ENCODE results near the gene PMVK. TPM values are rescaled to one million over a fixed set of nuclear protein-coding genes. Genes with fewer than 3 reads are reported as not detected.

PMVK gene
- total RNA-seq, 1 experiment from 2014 or later = 26.3 TPM

GRCh38 chr1:154913273-154913672, 23.2 kb downstream of the PMVK start:
- WGBS (ENCODE audit: extremely low coverage, insufficient read length, low lambda C conversion rate) = no CpG with 5 or more reads among the region's 3 CpGs

More at GRCh38 chr1:154913273-154913672, 23.2 kb downstream of the PMVK start:
- peaks cover 4% of the 10 kb centered on the region for H3K27me3 Mint-ChIP-seq (ENCODE audit: low read depth)
- Histone ChIP-seq H4K91ac (ENCODE audit: insufficient read length, low read depth, low read length) (no peak overlapping the region), H3K4ac (ENCODE audit: low read depth, low read length) (no peak overlapping the region), H2AK5ac (ENCODE audit: insufficient read length, low read length) (no peak overlapping the region), H3K27ac (ENCODE audit: insufficient read length, low read depth, low read length) (no peak overlapping the region), H3K27me3 (ENCODE audit: insufficient read depth, low read length) (no peaks in the 10 kb centered on the region), H2AFZ (ENCODE audit: low read length) (no peak overlapping the region), H3K56ac (ENCODE audit: insufficient read length, low read depth, low read length) (no peak overlapping the region), H3T11ph (ENCODE audit: low read length) (no peak overlapping the region), H3K4me2 (ENCODE audit: insufficient read depth, insufficient read length, low read length) (no peak overlapping the region), H3K18ac (ENCODE audit: insufficient read length, low read depth, low read length) (no peak overlapping the region), H3K23ac (ENCODE audit: insufficient read length, low read depth, low read length) (no peak overlapping the region), H3K4me1 (ENCODE audit: insufficient read depth, low read length) (no peaks in the 10 kb centered on the region), H4K8ac (replicated peaks; ENCODE audit: insufficient read length, low read depth, low read length) (no peak overlapping the region), H3K79me2 (ENCODE audit: insufficient read depth, low read length) (no peaks in the 10 kb centered on the region), H2BK5ac (ENCODE audit: insufficient read length, low read length) (no peak overlapping the region), H3K9ac (ENCODE audit: extremely low read depth, insufficient read length, low read length) (no peak overlapping the region), H3K9me3 (ENCODE audit: control insufficient read depth, low read depth, low read length) (peaks cover 7% of the 10 kb centered on the region), H3K23me2 (ENCODE audit: insufficient read length, low read depth, low read length, poor library complexity, severe bottlenecking) (no peaks in the 10 kb centered on the region), H2BK20ac (ENCODE audit: low read depth, low read length, poor library complexity, severe bottlenecking) (no peak overlapping the region), H4K20me1 (ENCODE audit: control insufficient read depth, insufficient read depth, insufficient read length) (no peaks in the 10 kb centered on the region), H2BK12ac (ENCODE audit: insufficient read length, low read depth, low read length) (no peak overlapping the region), H3K14ac (ENCODE audit: insufficient read depth, low read length) (no peak overlapping the region), H2BK120ac (ENCODE audit: low read depth, low read length, poor library complexity, severe bottlenecking) (no peak overlapping the region), H4K5ac (ENCODE audit: insufficient read length, low read depth, low read length) (no peak overlapping the region), H3K79me1 (ENCODE audit: insufficient read depth, low read depth, low read length, poor library complexity, severe bottlenecking) (no peaks in the 10 kb centered on the region), H2BK15ac (ENCODE audit: low read depth, low read length) (no peak overlapping the region)
- peaks cover 0 to 6% (median 0%) of the 10 kb centered on the region in 3 experiments; a peak in 4 of 7 replicates for H3K36me3 Mint-ChIP-seq (ENCODE audit: insufficient read depth in 1 of 3, low read depth in 3 of 3)
- H3K4me3 Mint-ChIP-seq = no peak overlapping the region
- peaks cover 10% of the 10 kb centered on the region in 2 experiments for H3K9me3 Mint-ChIP-seq
- H3K4me1 Mint-ChIP-seq = peaks cover 0 to 4% of the 10 kb centered on the region in 2 experiments; a peak in 1 of 4 replicates
- no peak overlapping the region for H3K27ac Mint-ChIP-seq
- DNase-seq = no peak
- no peak for TF ChIP-seq CTCF (conservative IDR thresholded peaks at IDR 0.05)

Data from H9 (cell line).